Upper lobe of left lung (tissue), 4 donors: Measurements from ENCODE around the gene CEP170.

Source experiments
- CTCF ChIP-seq, 6 experiments: fragments of 450-650 bp in 4 of 6; fragments of 200-600 bp in 2 of 6; sonication (generic) in 2 of 6; IDR thresholded peaks; one replicate each; pipeline ENCODE4 v1.5.1; 2016 to 2019; ENCODE audit warnings: antibody characterized with exemption in 6 of 6
- EP300 ChIP-seq, 4 donors: sonication (generic); formaldehyde crosslinking; IDR thresholded peaks; one replicate each; pipeline ENCODE4 v1.5.1; 2017; ENCODE audit warnings: antibody characterized with exemption in 4 of 4, control low read depth in 2 of 4
- POLR2A ChIP-seq, 4 donors: fragments of 450-650 bp; IDR thresholded peaks; one replicate each; pipeline ENCODE4 v1.5.1; 2016 to 2017; ENCODE audit warnings: antibody characterized with exemption in 4 of 4, mild to moderate bottlenecking in 2 of 4

GRCh38 chr1:243227622-243228021 lies 27.5 kb downstream of the CEP170 start:
- TF ChIP-seq CTCF (IDR thresholded peaks at IDR 0.05) (no peak), POLR2A (IDR thresholded peaks at IDR 0.05) (no peak), EP300 (IDR thresholded peaks at IDR 0.05) (no peak)
